IMR-90 (cell line): Measurements from ENCODE around the gene ZDHHC11B.
"Not testable (repeated sequence)": the region's sequence is repeated elsewhere in the genome, so short reads cannot be mapped to it uniquely, and the experiment has no call there.

Experiments used
- BHLHE40 ChIP-seq: fragments of 150-350 bp; IDR thresholded peaks from 2 replicates; pipeline ENCODE4 v1.6.1; 2016; ENCODE audit warnings: mild to moderate bottlenecking, low read depth, low read length
- CEBPB ChIP-seq: IDR thresholded peaks from 2 replicates; pipeline ENCODE4 v1.6.1; 2012; ENCODE audit warnings: low read depth, low read length, improper control_type of control experiment
- RFX5 ChIP-seq: IDR thresholded peaks from 2 replicates; pipeline ENCODE4 v1.8.0; 2012; ENCODE audit warnings: low read depth, mild to moderate bottlenecking, low read length, moderate library complexity
- TF ChIP-seq, protein P1 (sequence below): conservative IDR thresholded peaks from 2 replicates; pipeline ENCODE4 v1.5.1; 2012; ENCODE audit warnings: mild to moderate bottlenecking, low read depth, low read length, improper control_type of control experiment

DNA sequence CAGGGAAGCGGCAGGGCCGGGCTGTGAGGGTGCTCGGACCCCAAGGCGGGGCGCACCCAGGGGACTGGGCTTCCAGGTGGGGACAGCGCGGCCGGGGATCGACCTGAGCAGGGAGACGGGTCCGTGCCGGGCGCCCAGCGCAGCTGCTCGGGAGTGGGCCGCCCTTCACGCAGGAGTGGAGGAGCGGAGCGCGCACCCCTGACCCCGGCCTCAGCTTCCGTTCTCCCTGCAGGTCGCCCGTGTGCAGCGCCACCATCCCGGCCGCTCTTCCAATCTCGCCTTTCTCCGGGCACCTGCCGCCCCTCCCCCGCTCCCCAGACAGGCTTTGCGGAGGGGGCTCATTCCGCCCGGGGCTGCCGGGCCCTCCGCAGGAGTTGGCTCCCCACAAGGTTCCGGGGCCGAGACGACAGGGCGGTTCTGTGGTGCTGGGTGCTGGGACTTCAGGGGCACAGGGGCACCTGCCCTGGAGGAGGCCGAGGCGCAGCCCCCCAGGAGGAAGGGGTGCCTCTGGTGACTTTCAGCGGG lies 714 bp upstream of the ZDHHC11B start:
- TF ChIP-seq RFX5, CEBPB, BHLHE40: not testable (repeated sequence)
- TF ChIP-seq, protein P1, sequence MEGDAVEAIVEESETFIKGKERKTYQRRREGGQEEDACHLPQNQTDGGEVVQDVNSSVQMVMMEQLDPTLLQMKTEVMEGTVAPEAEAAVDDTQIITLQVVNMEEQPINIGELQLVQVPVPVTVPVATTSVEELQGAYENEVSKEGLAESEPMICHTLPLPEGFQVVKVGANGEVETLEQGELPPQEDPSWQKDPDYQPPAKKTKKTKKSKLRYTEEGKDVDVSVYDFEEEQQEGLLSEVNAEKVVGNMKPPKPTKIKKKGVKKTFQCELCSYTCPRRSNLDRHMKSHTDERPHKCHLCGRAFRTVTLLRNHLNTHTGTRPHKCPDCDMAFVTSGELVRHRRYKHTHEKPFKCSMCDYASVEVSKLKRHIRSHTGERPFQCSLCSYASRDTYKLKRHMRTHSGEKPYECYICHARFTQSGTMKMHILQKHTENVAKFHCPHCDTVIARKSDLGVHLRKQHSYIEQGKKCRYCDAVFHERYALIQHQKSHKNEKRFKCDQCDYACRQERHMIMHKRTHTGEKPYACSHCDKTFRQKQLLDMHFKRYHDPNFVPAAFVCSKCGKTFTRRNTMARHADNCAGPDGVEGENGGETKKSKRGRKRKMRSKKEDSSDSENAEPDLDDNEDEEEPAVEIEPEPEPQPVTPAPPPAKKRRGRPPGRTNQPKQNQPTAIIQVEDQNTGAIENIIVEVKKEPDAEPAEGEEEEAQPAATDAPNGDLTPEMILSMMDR: not testable (repeated sequence)
